Fibroblast of lung (primary cell): ENCODE measurements around the gene EHMT1.

Experiments used
- CTCF ChIP-seq, 2 donors: IDR thresholded peaks in 1 of 2; conservative IDR thresholded peaks in 1 of 2; 1 replicate in 1 of 2; 2 replicates in 1 of 2; pipeline ENCODE4 v1.5.1; 2011 to 2012; ENCODE audit warnings: low read length in 2 of 2, control low read depth in 1 of 2, inconsistent platforms in 1 of 2, low read depth in 1 of 2, mild to moderate bottlenecking in 1 of 2
- EZH2 ChIP-seq: IDR thresholded peaks from 2 replicates; pipeline ENCODE4 v1.5.1; 2012; ENCODE audit warnings: low read length, control low read depth, mild to moderate bottlenecking; ENCODE audit errors: missing control alignments

DNA sequence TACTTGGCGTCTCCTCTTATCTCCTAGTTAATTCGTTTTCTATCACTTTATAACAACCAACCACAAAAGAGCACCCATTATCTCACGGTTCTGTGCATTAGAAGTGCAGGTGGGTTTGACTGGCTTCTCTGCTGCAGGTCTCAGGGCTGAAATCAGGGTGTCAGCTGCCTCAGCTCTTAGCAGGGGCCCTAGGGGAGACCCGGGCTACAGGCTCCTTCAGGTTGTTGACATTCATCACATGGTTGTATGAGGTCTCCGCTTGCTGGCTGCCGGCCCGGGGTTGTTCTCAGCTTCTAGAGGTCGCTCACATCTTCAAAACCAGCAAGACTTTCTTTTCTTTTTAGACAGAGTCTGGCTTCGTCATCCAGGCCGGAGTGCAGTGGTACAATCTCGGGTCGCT is 25.6 kb upstream of the EHMT1 start:
- TF ChIP-seq CTCF (conservative IDR thresholded peaks at IDR 0.05 in 1 of 2, IDR thresholded peaks at IDR 0.05 in 1 of 2; ENCODE audit: low read depth in 1 of 2, low read length in 2 of 2): no peak
- TF ChIP-seq EZH2: no peak
